GM12865 (cell line): ENCODE results near the gene SETX.

ENCODE experiments used
- DNase-seq: peaks from one replicate; pipeline ENCODE4 v3.0.0; 2010; ENCODE audit warnings: low read depth
- H3K4me3 ChIP-seq: 2 replicates; pipeline ENCODE4 v1.5.1; 2011; ENCODE audit warnings: mild to moderate bottlenecking, low read depth, low read length, control low read depth
- TF ChIP-seq, protein P1 (sequence below): IDR thresholded peaks from 2 replicates; pipeline ENCODE4 v1.5.1; 2011; ENCODE audit warnings: low read length, control low read depth, low read depth, inconsistent platforms; ENCODE audit not compliant: insufficient read depth; ENCODE audit errors: missing control alignments

SETX gene

DNA sequence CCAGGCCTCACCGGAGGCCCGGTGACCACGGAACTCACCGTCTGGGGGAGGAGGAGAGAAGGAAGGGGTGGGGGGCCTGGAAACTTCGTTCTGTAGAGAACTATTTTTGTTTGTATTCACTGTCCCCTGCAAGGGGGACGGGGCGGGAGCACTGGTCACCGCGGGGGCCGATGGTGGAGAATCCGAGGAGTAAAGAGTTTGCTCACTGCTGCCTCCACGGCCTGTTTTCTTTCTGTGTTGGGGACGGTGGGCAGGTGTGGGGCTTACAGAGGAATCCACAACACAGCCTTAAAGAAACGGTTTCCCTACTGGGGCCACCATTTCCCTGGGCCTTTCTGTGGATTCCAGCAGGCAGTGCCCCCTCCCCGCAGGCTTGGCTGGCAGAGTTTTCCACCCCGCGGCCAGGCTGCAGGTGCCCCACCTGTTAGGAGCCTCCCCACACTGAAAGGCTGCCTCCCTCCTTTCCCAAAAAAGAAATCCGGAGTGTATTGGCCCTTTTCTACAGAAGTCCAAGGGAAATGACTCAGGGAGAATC lies 112.1 kb downstream of the SETX start:
- no peak for DNase-seq
- H3K4me3 ChIP-seq, result peak overlapping the region; percentile 63
- TF ChIP-seq, protein P1, sequence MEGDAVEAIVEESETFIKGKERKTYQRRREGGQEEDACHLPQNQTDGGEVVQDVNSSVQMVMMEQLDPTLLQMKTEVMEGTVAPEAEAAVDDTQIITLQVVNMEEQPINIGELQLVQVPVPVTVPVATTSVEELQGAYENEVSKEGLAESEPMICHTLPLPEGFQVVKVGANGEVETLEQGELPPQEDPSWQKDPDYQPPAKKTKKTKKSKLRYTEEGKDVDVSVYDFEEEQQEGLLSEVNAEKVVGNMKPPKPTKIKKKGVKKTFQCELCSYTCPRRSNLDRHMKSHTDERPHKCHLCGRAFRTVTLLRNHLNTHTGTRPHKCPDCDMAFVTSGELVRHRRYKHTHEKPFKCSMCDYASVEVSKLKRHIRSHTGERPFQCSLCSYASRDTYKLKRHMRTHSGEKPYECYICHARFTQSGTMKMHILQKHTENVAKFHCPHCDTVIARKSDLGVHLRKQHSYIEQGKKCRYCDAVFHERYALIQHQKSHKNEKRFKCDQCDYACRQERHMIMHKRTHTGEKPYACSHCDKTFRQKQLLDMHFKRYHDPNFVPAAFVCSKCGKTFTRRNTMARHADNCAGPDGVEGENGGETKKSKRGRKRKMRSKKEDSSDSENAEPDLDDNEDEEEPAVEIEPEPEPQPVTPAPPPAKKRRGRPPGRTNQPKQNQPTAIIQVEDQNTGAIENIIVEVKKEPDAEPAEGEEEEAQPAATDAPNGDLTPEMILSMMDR, result no peak

DNA sequence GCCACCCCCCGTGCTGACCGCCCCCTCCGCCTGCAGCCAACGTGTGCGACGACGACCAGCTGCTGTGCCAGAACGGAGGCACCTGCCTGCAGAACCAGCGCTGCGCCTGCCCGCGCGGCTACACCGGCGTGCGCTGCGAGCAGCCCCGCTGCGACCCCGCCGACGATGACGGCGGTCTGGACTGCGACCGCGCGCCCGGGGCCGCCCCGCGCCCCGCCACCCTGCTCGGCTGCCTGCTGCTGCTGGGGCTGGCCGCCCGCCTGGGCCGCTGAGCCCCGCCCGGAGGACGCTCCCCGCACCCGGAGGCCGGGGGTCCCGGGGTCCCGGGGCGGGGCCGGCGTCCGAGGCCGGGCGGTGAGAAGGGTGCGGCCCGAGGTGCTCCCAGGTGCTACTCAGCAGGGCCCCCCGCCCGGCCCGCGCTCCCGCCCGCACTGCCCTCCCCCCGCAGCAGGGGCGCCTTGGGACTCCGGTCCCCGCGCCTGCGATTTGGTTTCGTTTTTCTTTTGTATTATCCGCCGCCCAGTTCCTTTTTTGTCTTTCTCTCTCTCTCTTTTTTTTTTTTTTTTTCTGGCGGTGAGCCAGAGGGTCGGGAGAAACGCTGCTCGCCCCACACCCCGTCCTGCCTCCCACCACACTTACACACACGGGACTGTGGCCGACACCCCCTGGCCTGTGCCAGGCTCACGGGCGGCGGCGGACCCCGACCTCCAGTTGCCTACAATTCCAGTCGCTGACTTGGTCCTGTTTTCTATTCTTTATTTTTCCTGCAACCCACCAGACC lies 112.8 kb downstream of the SETX start:
- TF ChIP-seq, protein P1, result no peak
- H3K4me3 ChIP-seq, result peak overlapping the region; percentile 75
- DNase-seq, result peak; percentile 59

DNA sequence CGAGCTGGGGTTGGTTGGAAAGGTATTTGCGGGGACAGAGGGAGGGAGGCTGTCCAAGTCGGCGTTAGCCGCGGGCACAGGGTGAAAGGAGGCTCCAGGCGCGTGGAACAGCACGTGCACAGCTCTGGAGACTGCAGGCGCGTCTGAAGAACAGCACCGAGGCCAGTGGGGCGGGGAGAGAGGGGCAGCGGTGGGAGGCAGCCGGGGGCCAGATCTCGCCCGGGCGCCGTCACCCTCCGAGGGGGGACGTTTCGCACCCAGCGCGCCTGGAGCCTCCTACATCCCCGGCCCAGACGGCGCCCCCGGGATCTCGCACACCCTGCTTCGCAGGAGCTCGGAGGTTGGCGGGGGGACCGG lies 113.3 kb downstream of the SETX start:
- TF ChIP-seq, protein P1, result no peak

DNA sequence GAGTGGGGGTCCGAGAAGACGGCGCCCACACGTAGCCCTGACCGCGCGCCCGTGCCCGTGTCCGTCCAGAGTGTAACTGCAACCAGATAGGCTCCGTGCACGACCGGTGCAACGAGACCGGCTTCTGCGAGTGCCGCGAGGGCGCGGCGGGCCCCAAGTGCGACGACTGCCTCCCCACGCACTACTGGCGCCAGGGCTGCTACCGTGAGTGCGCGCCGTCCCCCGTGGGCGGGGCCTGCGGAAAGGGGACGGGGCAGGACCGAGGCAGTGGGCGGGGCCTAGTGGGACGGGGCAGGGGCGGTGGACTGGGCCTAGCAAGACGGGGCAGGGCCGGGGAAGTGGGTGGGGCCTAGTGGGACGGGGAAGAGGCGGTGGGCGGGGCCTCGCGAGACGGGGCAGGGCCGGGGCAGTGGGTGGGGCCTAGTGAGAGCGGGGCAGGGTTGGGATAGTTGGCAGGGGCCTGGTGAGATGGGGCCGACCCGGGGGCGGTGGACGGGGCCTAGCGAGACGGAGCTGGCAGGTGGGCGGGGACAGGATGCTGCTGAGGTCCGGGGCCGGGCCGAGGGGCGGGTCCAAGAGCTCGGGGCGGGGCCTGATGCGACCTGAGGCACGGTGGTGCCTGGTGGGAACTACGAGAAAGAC lies 113.8 kb downstream of the SETX start:
- peak overlapping the region; percentile 75 for H3K4me3 ChIP-seq
- TF ChIP-seq, protein P1, result no peak
- peak; percentile 97 for DNase-seq

More for the DNA sequence above, 113.3 kb downstream of the SETX start:
- no peak for DNase-seq
- H3K4me3 ChIP-seq, result peak overlapping the region; percentile 75

DNA sequence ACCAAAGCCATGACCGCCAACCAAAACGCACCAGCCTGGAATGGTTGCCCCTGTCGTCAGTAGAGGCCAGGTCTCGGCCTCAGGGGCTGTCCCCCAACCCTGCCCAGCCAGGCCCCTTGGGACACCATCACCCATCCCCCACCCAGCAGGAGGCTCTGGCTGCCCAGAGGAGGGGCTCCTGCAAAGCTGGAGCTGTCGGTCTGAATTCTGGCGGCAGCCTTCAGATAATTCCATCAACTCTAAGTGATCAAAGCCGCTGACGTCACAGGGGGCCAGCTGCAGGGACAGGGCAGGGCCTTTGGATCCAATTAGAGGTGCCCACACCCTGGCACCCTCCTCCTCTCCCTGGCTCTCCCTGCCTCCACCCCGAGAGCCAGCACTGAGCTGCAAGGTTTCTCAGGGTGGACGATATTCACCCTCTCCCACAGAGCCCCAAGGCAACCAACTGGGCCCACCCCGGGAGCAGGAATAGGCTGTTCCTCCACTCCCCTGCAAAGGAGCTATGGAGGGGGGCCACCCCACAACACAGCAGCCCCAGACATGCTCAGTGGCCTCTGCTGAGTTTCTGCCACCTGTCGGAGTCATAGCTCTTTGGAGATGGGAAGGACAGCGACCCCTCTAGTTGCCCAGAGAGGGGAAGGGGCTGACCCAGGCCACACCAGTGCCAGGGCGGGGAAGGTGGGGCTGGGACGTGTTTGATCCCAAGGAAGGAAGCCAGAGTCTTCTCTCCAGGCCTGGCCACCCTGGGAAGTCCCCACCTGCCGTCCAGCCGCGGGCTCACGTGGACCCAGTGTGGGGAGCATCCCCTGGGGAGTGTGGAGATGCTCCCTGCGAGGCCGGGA lies 114.6 kb downstream of the SETX start:
- no peak for DNase-seq
- TF ChIP-seq, protein P1, result no peak
- H3K4me3 ChIP-seq, result no peak overlapping the region

DNA sequence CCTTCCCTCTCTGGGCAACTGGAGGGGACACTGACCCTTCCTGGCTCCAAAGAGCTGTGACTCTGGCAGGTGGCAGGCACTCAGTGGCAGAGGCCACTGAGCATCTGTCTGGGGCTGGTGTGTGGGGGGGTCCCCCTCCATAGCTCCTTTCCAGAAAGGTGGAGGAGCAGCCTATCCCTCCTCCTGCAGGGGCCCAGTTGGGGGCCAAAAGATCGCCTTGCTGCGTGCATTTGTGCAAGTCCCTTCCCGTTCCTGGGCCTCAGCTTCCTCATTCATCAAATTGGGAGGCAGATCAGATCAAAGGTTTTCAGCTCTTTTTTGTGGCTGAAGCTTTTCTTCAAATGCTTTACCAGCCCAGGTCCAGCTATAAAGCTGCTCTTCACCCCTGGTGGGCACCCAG lies 115.3 kb downstream of the SETX start:
- TF ChIP-seq, protein P1, result no peak
- H3K4me3 ChIP-seq, result no peak overlapping the region
- no peak for DNase-seq
